ENCODE results near the gene APCS.

APCS gene, protein sequence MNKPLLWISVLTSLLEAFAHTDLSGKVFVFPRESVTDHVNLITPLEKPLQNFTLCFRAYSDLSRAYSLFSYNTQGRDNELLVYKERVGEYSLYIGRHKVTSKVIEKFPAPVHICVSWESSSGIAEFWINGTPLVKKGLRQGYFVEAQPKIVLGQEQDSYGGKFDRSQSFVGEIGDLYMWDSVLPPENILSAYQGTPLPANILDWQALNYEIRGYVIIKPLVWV

DNA sequence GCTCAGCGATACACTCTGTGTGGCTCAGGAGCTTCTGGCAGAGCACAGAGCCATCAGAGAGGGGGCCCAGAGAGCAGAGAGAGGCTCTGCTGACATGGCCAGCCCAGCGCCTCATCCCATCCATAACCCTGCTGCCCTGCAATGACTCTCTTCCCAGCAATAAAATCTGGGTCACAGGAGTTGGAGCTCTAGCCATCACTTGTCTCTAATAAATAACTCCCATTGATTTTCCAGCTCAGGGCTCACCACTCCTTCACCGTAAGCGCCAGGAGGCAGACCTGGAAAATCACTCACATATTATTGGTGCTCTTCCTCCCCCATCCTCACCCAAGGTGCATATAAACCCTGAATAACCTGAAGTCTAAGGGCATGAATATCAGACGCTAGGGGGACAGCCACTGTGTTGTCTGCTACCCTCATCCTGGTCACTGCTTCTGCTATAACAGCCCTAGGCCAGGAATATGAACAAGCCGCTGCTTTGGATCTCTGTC lies at the start of gene APCS:
Gene APCS, plus strand, starts transcription at position 366 of the 491 bp plus-strand sequence. Its CDS starts 96 bp downstream, at position 462.
- no peak for DNase-seq (ENCODE audit: low read depth in 3 of 3)

DNA sequence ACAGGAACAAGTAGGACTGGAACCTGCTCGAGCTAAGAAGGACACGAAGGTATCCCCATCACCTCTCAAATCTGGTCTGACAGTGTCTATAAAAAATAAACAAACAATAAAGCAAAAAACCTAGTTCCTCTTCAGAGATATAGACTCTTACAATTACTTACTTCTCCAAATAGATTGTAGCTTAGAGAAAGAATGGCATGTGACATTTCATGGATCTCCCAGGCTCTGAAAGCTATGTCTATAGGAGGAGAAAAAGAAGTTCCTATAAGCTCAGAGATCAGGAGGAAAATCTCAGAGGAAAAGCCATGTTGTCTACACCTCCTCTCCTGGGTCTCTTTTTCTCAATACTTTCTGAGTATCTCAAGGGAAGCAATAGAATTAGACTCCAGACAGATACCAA lies 39.5 kb upstream of the APCS start:
- no peak for DNase-seq (ENCODE audit: low read depth in 3 of 3)

DNA sequence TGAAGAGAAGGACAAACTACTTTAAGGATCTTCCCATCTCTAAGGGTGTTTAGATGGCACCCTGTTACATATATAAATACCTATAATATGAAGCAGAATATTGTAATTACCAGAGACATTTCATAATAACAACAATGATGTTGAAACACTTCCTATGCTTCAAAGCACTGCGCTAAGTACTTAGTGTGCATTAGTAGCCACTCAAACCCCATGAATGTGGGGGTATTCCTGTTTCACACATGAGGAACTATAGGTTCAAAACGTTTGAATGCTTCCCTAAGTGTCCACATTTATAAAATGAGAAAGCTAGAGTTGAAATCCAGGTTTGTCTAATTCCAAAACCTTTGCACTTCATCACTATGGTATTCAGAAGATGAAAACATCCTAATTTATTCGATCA lies 33.4 kb upstream of the APCS start:
- DNase-seq (ENCODE audit: low read depth in 3 of 3), result no peak

DNA sequence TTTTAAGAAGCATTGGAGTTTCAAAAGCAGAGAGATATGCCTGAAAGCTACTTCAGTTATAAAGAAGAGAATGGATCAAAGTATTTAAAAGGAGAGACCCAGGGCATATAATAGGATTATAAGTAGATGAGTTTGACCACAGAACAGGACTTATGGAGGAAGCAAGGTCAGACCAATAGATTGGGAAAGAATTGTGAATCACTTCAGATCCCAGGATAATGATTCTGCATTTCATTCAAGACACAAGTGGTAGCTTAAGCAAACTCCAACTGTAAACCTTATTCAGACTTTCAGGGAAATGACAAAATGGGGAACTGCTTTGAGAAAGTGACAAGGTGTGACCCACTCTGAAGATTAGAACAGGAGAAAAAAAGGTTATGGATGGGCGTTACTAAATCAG lies 32.9 kb upstream of the APCS start:
- no peak for DNase-seq (ENCODE audit: low read depth in 3 of 3)

DNA sequence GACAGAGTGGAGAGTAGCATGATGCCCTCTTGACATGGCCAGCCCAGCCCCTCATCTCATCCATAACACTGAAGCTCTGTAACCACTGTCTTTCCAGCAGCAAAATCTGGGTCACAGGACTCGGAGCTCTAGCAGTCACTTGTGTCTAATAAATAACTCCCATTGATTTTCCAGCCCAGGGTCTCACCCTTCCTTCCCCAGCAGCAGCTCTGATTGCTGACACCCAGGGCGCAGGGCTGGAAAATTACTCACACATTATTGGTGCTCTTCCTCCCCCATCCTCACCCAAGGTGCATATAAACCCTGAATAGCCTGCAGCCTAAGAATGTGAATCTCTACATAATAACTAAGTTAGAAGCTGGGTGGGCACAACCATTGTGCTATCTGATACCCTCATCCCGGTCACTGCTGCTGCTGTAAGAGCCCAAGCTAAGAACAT lies 30.7 kb upstream of the APCS start:
- no peak for DNase-seq (ENCODE audit: low read depth in 3 of 3)

DNA sequence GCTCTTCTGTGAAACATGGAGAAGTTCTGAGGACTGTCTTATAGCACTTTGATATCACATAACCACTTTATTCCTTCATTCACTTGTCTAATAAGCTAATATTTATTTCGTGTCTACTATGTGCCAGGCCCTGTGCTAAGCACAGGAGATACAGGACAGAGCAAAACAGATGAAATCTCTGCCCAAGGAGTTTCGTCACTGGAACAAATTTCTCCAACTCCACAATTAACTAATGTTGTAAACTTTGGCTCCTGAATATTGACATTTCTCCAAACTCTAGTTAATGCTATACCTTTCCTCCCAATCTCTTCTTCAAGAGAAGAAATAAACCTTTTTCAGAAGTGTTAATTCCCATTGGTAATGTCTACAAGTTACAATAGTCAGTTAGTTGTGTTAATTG lies 27.0 kb upstream of the APCS start:
- DNase-seq (ENCODE audit: low read depth in 3 of 3), result no peak

DNA sequence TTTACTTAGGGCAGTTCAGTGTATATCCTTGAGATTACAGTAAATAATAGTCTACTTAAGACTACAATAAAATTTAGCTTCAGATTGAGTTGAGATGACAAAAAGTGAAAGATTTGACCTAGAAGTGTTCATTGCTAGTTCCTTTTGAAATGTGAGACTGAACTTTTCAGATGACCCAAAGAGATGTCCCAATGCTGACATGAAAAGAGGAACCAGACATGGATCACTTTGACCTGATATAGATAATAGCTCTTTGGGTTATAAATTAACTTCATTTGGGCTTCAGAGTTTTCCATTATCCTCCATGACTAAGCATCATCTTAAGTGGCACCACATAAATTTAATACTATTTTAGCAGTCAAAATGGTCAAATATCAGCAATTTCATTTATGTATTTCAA lies 26.1 kb upstream of the APCS start:
- DNase-seq (ENCODE audit: low read depth in 3 of 3), result no peak

DNA sequence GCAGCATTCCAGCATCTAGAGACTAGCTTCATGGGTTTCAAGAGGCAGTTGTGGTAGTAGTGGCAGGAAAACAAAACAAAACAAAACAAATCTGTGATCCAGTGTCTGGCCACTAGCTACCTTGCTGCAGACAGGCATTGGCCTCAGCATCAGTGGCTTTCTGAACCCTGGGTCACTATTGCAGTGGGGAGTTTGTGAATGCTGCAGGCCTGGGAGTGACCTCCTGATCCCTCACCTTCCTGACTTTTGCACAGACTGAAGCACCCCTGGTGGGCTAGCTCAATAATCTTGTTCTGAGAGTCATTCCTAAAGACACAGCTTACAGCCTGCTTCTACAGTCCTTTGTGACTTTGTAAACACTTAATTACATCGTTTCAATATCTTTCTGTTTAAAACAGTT lies 24.9 kb upstream of the APCS start:
- no peak for DNase-seq (ENCODE audit: low read depth in 3 of 3)

DNA sequence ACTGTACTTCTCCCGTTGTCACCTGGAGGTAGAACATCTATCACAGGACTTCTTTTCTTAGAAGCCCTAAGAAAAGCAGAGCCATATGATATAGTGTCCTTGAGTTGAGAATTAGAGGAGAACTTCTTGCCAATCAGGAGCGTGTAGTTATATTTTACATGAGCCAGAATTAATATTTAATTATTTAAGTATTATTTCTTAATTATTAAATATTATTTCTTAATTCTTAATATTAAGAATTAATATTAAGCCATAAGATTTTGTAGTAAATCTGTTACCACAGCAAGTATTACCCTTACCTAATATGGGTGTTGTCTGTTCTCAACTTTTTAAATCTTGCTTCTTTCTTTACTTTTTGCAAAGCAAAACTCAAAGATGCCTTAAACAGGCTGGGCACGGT lies 10.2 kb upstream of the APCS start:
- DNase-seq (ENCODE audit: low read depth in 3 of 3), result no peak

DNA sequence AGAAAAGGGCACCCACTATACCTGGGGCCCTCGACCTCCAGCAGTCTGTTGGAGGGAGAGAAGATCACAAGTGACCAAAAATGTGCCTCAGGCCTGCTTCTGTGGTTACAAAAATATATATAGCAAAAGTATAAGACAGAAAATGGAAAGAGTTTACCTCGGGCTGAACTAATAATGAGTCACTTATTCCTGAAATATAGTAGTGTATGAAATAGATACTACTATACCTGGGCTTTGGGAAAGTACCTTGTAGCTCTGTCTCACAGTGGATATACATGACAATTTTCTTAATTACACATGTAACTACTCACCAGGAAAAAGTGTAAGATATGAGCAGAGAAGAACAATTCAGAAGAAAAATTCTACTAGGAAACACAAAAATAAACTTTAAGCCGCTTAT lies 7.3 kb upstream of the APCS start:
- no peak for DNase-seq (ENCODE audit: low read depth in 3 of 3)

DNA sequence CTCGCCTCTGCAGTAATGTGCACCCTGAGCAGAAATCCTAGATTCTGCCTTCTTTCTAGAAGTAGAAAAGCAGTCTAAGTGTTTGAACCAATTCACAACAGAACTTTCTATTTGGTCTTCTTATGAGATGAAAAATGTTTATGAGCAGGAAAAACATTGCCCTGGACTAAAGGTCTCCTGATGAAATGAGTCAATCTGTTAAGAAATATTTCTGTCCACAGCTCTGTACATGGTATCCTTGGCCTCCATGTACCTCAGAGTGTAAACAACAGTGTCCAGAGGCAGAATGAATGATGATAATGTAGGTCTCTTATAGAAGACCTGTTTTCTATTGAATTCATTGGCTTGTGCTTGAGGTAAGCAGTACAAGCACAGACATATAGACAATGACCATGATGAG lies 6.2 kb upstream of the APCS start:
- no peak for DNase-seq (ENCODE audit: low read depth in 3 of 3)

DNA sequence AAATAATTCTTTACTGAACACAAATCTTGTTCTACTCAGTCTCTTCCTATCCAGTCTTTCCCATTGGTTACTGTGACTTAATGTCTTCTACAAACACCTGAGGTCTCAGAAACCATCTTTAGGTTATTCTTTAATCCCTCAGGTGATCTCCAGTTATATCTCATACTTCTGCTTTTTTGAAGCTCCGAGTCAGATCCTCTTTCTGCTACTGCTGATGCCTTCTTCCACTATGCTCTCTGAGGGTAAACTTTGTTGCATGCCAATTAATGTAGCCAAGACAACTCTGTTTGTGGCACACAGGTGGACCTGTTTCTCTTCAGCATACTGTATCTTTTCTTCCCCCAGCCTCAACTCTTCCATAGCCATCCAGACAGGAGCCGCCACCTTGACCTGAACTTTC lies 3.1 kb upstream of the APCS start:
- DNase-seq (ENCODE audit: low read depth in 3 of 3), result no peak

DNA sequence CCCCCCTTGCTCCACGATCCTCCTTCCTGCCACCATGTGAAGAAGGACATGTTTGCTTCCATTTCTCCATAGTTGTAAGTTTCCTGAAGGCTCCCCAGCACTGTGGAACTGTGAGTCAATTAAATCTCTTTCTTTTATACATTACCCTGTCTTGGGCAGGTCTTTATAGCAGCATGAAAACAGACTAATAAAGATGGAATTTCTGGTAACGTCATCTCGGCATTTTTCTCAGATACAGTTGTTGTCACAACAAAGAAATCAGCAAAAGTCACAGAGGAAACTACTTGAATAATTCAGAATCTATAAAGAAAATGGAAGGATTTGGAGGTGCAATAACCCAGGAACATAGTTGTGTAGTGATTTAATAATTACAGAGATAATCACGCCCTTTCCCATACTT lies 4.4 kb downstream of the APCS start:
- no peak for DNase-seq (ENCODE audit: low read depth in 3 of 3)

DNA sequence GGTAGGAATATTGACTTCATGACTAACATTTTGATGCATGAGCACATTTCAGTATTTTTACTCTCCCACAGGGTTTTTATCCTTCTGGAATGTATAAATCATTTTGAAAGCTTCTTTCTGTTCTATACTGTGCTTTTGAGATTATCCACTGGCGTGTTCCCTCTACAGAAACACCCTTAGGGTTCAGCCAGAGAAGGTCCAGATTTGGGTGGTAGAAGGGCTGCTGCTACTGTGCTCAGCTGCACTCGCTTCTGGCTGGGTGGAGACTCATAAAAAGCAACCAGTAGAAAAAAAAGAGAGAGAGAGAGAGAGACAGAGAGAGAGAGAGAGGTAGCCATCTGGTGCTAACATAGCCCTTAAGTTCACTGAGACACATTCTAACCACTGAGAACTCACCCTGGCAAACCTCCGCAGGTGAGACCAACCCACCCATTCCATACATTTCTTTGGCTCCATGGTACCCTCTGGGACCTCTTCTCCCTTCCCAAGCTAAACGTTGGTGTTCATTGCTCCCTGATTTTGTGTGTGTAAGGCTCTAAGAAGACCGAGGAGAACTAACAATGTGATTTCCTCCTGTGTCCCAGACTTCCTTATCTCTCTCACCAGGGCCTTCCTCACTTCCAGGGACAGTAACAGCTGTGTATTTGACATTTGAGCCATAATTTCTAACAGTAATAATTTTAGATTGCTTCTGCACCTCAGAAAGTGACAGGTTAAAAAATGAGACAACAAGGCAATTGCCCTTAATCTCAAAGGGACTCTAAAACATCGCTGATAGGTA lies 7.2 kb downstream of the APCS start:
- no peak for DNase-seq (ENCODE audit: low read depth in 3 of 3)

DNA sequence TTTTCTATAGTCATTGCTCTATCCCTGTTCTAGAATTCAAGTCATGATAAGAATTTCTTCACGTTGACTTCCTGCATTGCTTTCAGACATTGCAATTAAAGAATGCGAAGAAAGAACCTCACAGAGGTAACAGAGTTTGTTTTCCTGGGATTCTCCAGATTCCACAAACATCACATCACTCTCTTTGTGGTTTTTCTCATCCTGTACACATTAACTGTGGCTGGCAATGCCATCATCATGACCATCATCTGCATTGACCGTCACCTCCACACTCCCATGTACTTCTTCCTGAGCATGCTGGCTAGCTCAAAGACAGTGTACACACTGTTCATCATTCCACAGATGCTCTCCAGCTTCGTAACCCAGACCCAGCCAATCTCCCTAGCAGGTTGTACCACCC lies 10.6 kb downstream of the APCS start:
- no peak for DNase-seq (ENCODE audit: low read depth in 3 of 3)

DNA sequence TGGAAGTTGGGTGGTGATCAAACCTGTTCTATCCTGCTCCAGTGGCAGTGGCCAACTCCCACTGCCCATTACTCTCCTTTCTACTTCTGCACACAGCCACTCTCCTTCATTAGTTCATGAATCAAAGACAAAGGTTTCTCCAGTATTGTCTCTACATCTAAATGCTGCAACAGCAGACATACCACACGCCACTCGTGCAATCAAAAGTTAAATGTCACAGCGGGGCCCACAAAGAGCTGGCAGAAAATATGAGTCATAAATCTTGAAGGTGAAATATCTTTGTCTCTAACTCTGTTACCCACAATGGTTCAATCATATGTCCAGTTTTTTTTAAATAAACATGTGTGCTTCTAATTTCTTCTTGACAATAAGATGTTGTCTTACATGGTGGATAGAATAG lies 13.3 kb downstream of the APCS start:
- DNase-seq (ENCODE audit: low read depth in 3 of 3), result no peak

DNA sequence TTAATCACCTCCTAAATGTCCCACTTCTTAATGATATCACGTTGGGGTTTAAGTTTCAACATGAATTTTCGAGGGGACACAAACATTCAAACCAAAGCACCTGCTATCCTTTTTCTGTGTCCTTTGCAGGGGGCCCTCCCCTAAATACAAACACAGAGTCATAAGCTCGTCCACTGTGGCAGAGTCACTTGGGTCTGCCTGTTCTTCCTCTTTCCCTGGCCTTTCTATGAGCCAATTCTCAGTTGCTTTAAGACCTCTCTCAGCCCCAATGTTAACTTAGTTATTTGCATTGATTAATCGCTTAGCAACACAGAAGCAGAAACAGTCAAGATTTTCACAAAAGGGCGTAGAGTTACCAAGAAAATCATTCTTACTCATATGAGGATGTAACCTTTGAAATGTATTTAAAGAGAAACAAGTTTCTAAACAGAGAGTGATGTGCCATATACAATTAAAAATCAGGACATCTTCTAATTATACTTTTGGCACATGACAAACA lies 14.9 kb downstream of the APCS start:
- no peak for DNase-seq (ENCODE audit: low read depth in 3 of 3)

DNA sequence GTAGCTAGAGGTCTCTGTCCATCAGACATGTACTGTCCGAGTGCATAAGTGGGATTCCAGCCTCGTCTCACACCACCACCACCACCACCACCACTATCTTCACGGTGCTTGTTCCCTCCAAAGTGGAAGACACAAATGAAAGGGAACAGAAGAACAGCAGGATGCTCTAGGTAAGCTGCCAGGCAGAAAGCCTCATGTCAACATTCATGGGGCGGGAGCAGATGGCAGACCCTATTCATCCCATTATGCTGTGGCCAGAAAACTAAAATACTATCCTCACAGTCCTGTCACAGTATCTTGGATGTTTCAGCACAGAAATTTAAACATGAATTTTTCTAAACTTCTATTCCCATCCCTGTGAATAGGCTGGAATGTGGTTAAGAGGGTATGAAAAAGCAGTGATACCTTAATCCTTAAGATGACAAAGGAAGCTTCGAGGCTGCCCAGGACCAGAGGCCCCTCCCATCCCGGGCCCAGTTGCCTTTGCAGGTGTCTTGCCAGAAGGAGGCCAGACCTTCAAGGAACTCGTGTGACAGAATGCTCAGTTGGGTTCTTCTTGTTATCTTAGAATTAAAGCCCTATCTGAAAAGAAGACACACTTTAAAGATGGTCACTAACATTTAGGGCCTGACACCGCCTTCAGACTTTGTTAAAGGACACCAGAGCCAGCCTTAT lies 24.7 kb downstream of the APCS start:
- no peak for DNase-seq (ENCODE audit: low read depth in 3 of 3)

DNA sequence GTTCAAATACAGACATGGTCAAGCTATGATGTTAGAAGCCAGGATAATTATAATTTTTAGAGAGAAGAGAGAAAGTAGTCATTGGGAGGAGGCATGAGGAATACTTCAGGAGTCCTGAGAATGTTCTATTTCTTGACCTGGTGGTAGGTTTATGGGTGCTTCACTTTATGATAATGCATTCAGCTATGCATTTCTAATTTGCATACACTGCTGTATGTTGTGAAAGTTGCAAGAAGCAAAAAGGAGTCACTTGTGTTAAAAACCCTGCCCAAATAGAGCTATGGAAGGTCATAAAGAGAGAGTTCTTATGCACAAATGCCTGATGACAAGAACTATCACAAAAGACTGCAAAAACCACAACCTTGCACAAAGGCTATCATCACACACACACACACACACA lies 45.3 kb downstream of the APCS start:
- DNase-seq (ENCODE audit: low read depth in 3 of 3), result no peak
